ENCODE results near the gene SLC6A11.

DNA sequence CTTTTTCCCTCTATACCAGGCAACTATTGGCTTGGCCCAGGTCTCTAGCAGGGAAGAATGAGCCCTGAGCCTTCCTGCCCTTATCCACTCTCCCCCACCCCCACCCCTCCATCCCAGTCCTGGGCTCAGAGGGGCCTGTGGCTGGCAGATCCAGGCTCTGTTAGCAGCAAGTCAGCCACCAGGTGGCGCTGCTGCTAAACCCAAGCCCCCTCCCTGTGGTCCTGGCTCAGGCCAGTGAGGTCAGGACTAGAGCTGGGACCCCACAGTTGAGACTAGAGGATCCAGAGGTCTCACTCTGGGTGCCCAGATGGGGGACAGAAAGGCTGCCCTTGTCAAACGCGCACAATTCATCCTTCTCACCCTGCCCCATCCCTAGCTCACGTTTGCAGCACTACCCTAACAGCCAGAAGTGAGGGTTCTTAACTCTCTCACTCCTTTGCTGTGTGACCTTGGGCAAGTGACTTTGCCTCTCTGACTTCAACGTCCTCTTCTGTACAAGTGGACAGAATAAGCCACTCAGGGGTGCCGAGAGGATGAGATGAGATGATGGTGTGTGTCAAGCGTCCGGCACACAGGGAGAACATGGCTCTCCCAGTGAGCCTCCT lies 129.8 kb downstream of the SLC6A11 start:
- TF ChIP-seq, protein P1, sequence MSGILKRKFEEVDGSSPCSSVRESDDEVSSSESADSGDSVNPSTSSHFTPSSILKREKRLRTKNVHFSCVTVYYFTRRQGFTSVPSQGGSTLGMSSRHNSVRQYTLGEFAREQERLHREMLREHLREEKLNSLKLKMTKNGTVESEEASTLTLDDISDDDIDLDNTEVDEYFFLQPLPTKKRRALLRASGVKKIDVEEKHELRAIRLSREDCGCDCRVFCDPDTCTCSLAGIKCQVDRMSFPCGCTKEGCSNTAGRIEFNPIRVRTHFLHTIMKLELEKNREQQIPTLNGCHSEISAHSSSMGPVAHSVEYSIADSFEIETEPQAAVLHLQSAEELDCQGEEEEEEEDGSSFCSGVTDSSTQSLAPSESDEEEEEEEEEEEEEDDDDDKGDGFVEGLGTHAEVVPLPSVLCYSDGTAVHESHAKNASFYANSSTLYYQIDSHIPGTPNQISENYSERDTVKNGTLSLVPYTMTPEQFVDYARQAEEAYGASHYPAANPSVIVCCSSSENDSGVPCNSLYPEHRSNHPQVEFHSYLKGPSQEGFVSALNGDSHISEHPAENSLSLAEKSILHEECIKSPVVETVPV (CRISPR knock-in tag; IDR thresholded peaks at IDR 0.05): no peak
- TF ChIP-seq ESRRG (CRISPR knock-in tag; IDR thresholded peaks at IDR 0.05) (no peak), BACH2 (CRISPR knock-in tag; IDR thresholded peaks at IDR 0.05; ENCODE audit: borderline replicate concordance) (no peak), ZFP30 (CRISPR knock-in tag; IDR thresholded peaks at IDR 0.05) (no peak), ZNF70 (CRISPR knock-in tag; IDR thresholded peaks at IDR 0.05) (no peak), SNAI2 (CRISPR knock-in tag; IDR thresholded peaks at IDR 0.05) (no peak), RARB (CRISPR knock-in tag; IDR thresholded peaks at IDR 0.05) (no peak)
- TF ChIP-seq, protein P2, sequence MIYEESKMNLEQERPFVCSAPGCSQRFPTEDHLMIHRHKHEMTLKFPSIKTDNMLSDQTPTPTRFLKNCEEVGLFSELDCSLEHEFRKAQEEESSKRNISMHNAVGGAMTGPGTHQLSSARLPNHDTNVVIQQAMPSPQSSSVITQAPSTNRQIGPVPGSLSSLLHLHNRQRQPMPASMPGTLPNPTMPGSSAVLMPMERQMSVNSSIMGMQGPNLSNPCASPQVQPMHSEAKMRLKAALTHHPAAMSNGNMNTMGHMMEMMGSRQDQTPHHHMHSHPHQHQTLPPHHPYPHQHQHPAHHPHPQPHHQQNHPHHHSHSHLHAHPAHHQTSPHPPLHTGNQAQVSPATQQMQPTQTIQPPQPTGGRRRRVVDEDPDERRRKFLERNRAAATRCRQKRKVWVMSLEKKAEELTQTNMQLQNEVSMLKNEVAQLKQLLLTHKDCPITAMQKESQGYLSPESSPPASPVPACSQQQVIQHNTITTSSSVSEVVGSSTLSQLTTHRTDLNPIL (CRISPR knock-in tag; IDR thresholded peaks at IDR 0.05; ENCODE audit: low read depth): no peak
- TF ChIP-seq, protein P3, sequence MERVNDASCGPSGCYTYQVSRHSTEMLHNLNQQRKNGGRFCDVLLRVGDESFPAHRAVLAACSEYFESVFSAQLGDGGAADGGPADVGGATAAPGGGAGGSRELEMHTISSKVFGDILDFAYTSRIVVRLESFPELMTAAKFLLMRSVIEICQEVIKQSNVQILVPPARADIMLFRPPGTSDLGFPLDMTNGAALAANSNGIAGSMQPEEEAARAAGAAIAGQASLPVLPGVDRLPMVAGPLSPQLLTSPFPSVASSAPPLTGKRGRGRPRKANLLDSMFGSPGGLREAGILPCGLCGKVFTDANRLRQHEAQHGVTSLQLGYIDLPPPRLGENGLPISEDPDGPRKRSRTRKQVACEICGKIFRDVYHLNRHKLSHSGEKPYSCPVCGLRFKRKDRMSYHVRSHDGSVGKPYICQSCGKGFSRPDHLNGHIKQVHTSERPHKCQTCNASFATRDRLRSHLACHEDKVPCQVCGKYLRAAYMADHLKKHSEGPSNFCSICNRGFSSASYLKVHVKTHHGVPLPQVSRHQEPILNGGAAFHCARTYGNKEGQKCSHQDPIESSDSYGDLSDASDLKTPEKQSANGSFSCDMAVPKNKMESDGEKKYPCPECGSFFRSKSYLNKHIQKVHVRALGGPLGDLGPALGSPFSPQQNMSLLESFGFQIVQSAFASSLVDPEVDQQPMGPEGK (CRISPR knock-in tag; IDR thresholded peaks at IDR 0.05; ENCODE audit: borderline replicate concordance): no peak

Data from SK-N-SH treated with all-trans-retinoic acid at 6 μM for 48 hours (cell line).